ENCODE data around the gene RIPK1.
"Not testable (repeated sequence)": the region's sequence is repeated elsewhere in the genome, so short reads cannot be mapped to it uniquely, and the experiment has no call there.

RIPK1 gene

DNA sequence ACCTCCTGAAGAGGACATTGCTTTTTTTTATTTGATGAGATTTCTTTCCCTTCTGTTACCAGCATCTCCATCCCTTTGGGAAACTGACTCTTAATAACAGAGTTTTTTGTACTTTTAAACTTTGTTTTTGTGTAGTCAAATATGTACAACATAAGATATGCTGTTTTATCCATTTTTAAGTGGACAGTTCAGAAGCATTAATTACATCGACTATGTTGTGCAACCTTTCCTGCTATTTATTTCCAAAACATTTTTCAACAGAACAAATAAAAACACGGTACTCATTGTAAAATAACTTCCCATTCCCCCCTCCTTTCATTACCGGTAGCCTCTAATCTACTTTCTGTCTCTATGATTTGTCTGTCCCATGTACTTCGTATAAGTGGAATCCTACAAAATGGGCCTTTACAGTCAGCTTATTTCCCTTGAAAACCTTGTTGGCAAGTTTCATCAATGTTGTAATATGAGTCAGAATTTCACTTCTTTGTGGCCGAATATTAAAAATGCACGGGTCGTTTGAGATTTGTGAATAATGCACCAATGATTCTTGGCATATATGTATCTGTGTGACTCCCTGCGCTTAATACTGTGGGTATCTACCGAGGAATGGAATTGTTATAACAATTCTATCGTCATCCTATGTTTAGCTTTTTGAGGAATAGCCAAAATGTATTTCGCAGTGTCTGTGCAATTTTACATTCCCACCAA, 11.1 kb upstream of the RIPK1 start:
- Histone ChIP-seq H3K79me2 (ENCODE audit: insufficient read depth, low read length) (no peaks in the 10 kb centered on the region), H3K4me3 (ENCODE audit: low read depth, low read length, poor library complexity, severe bottlenecking) (no peak overlapping the region), H3F3A (ENCODE audit: insufficient read depth, low read length) (0 out of 2 replicates have a peak, but pooled peaks cover 4% of the 10 kb centered on the region), H3K36me3 (ENCODE audit: insufficient read depth, low read length) (no peaks in the 10 kb centered on the region), H3K9me2 (ENCODE audit: low read depth, low read length) (no peaks in the 10 kb centered on the region), H3K4me1 (ENCODE audit: insufficient read depth, low read length, severe bottlenecking) (peaks cover 39% of the 10 kb centered on the region), H3K9ac (ENCODE audit: low read length) (no peak overlapping the region), H2AFZ (ENCODE audit: low read length) (no peak overlapping the region), H3K27ac (ENCODE audit: low read depth, low read length, poor library complexity, severe bottlenecking) (no peak overlapping the region), H3K9me3 (ENCODE audit: low read length) (no peaks in the 10 kb centered on the region), H3K27me3 (ENCODE audit: insufficient read depth, low read length) (no peaks in the 10 kb centered on the region), H3K4me2 (ENCODE audit: low read length) (no peak overlapping the region), H4K20me1 (ENCODE audit: insufficient read depth, low read length) (no peaks in the 10 kb centered on the region)
- TF ChIP-seq EZH2 (IDR thresholded peaks at IDR 0.05; ENCODE audit: borderline replicate concordance, low read length): no peak
- TF ChIP-seq, protein P1, sequence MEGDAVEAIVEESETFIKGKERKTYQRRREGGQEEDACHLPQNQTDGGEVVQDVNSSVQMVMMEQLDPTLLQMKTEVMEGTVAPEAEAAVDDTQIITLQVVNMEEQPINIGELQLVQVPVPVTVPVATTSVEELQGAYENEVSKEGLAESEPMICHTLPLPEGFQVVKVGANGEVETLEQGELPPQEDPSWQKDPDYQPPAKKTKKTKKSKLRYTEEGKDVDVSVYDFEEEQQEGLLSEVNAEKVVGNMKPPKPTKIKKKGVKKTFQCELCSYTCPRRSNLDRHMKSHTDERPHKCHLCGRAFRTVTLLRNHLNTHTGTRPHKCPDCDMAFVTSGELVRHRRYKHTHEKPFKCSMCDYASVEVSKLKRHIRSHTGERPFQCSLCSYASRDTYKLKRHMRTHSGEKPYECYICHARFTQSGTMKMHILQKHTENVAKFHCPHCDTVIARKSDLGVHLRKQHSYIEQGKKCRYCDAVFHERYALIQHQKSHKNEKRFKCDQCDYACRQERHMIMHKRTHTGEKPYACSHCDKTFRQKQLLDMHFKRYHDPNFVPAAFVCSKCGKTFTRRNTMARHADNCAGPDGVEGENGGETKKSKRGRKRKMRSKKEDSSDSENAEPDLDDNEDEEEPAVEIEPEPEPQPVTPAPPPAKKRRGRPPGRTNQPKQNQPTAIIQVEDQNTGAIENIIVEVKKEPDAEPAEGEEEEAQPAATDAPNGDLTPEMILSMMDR (IDR thresholded peaks at IDR 0.05; ENCODE audit: low read length): no peak

DNA sequence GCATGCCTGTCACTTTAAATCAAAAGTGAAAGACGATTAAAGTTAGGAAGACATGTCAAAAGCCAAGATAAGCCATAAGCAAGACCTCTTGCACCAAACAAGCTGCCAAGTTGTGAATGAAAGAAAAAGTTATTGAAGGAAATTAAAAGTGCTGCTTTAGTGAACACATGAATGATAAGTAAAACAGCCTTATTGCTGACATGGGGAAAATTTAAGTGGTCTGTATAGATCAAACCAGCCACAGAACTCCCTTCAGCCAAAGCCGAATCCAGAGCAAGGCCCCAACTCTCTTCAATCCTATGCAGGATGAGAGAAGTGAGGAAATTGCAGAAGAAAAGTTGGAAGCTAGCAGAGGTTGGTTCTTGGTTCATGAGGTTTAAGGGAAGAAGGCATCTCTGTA, 9.3 kb upstream of the RIPK1 start:
- H3K27ac ChIP-seq (ENCODE audit: low read depth, low read length, poor library complexity, severe bottlenecking): no peak overlapping the region
- H3K27me3 ChIP-seq (ENCODE audit: insufficient read depth, low read length): no peaks in the 10 kb centered on the region
- TF ChIP-seq, protein P1 (IDR thresholded peaks at IDR 0.05; ENCODE audit: low read length): no peak
- no peak for TF ChIP-seq EZH2 (IDR thresholded peaks at IDR 0.05; ENCODE audit: borderline replicate concordance, low read length)
- no peaks in the 10 kb centered on the region for H3K36me3 ChIP-seq (ENCODE audit: insufficient read depth, low read length)
- H3K9me2 ChIP-seq (ENCODE audit: low read depth, low read length): no peaks in the 10 kb centered on the region
- H3F3A ChIP-seq (ENCODE audit: insufficient read depth, low read length): 0 out of 2 replicates have a peak, but pooled peaks cover 4% of the 10 kb centered on the region
- no peak overlapping the region for H3K9ac ChIP-seq (ENCODE audit: low read length)
- H3K9me3 ChIP-seq (ENCODE audit: low read length): no peaks in the 10 kb centered on the region
- no peaks in the 10 kb centered on the region for H4K20me1 ChIP-seq (ENCODE audit: insufficient read depth, low read length)
- H3K4me3 ChIP-seq (ENCODE audit: low read depth, low read length, poor library complexity, severe bottlenecking): no peak overlapping the region
- no peak overlapping the region for H3K4me2 ChIP-seq (ENCODE audit: low read length)
- no peak overlapping the region for H2AFZ ChIP-seq (ENCODE audit: low read length)
- no peaks in the 10 kb centered on the region for H3K79me2 ChIP-seq (ENCODE audit: insufficient read depth, low read length)
- peaks cover 30% of the 10 kb centered on the region for H3K4me1 ChIP-seq (ENCODE audit: insufficient read depth, low read length, severe bottlenecking)

DNA sequence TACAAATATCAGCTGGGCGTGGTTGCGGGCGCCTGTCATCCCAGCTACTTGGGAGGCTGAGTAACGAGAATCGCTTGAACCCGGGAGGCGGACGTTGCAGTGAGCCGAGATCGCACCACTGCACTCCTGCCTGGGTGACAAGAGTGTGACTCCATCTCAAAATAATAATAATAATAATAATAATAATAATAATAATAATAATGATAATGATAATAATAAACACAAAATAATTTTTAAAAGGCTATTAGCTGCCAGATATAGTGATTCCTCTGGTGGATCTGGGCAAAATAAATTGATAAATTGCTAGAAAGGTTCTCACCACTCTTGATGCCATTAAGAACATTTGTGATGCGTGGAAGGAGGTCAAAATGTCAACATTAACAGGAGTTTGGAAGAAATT, 8.2 kb upstream of the RIPK1 start:
- H2AFZ ChIP-seq (ENCODE audit: low read length): not testable (repeated sequence)
- H3K4me1 ChIP-seq (ENCODE audit: insufficient read depth, low read length, severe bottlenecking): peaks cover 27% of the 10 kb centered on the region

DNA sequence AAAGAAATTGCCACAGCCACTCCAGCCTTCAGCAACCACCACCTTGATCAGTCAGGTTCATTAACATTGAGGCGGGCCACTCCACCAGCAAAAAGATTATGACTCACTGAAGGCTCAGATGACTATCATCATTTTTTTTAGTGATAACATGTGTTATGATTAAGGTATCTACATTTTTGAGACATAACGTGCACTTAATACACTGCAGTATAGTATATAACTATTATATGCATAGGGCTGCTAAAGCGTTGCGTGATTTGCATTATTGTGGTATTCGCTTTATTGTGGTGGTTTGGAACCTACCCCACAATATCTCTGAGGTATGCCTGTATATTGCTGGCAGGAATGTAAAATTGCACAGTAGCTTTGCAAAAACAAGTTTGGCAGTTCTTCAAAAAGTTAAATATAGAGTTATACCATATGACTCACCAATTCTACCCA, 6.8 kb upstream of the RIPK1 start:
- Histone ChIP-seq H3K9ac (ENCODE audit: low read length) (no peak overlapping the region), H3K9me3 (ENCODE audit: low read length) (no peaks in the 10 kb centered on the region), H4K20me1 (ENCODE audit: insufficient read depth, low read length) (no peaks in the 10 kb centered on the region), H3F3A (ENCODE audit: insufficient read depth, low read length) (peaks cover 4% of the 10 kb centered on the region; the same call in 1 of the 2 replicates), H3K27ac (ENCODE audit: low read depth, low read length, poor library complexity, severe bottlenecking) (peak overlapping the region; percentile 51), H3K79me2 (ENCODE audit: insufficient read depth, low read length) (no peaks in the 10 kb centered on the region), H2AFZ (ENCODE audit: low read length) (no peak overlapping the region), H3K4me3 (ENCODE audit: low read depth, low read length, poor library complexity, severe bottlenecking) (peak overlapping the region; percentile 25), H3K9me2 (ENCODE audit: low read depth, low read length) (no peaks in the 10 kb centered on the region), H3K27me3 (ENCODE audit: insufficient read depth, low read length) (no peaks in the 10 kb centered on the region), H3K4me1 (ENCODE audit: insufficient read depth, low read length, severe bottlenecking) (peaks cover 31% of the 10 kb centered on the region), H3K4me2 (ENCODE audit: low read length) (peak overlapping the region; percentile 55), H3K36me3 (ENCODE audit: insufficient read depth, low read length) (no peaks in the 10 kb centered on the region)
- no peak for TF ChIP-seq EZH2 (IDR thresholded peaks at IDR 0.05; ENCODE audit: borderline replicate concordance, low read length)
- TF ChIP-seq, protein P1 (IDR thresholded peaks at IDR 0.05; ENCODE audit: low read length): no peak

More for the DNA sequence above, 8.2 kb upstream of the RIPK1 start:
- not testable (repeated sequence) for H3K4me3 ChIP-seq (ENCODE audit: low read depth, low read length, poor library complexity, severe bottlenecking); H3K4me2 ChIP-seq (ENCODE audit: low read length); H3K9me3 ChIP-seq (ENCODE audit: low read length); H4K20me1 ChIP-seq (ENCODE audit: insufficient read depth, low read length); H3K36me3 ChIP-seq (ENCODE audit: insufficient read depth, low read length); H3K9ac ChIP-seq (ENCODE audit: low read length); H3K79me2 ChIP-seq (ENCODE audit: insufficient read depth, low read length); H3K27ac ChIP-seq (ENCODE audit: low read depth, low read length, poor library complexity, severe bottlenecking); H3F3A ChIP-seq (ENCODE audit: insufficient read depth, low read length); H3K9me2 ChIP-seq (ENCODE audit: low read depth, low read length); H3K27me3 ChIP-seq (ENCODE audit: insufficient read depth, low read length)

DNA sequence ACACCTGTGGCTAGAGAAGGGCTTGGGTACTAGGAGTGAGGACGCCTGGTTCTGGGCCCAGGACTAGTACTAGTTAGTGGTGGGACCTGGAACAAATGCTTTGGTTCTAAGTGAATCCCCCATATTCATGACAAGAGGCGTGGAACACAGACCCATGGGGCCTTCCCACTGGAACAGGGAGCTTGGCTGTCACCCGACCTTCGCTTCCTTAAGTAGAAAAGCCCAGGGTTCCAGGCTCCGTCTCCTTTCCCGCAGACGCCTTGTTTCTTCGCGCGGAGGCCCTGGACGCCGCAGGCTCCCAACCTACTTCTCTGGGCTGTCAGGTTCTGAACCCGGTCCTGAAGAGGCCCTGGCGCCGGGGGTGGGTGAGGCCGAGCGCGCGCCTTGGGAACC, 5.0 kb upstream of the RIPK1 start:
- not testable (repeated sequence) for H3K27ac ChIP-seq (ENCODE audit: low read depth, low read length, poor library complexity, severe bottlenecking)
- Histone ChIP-seq H3K4me3 (ENCODE audit: low read depth, low read length, poor library complexity, severe bottlenecking) (peak overlapping the region; percentile 67), H3K9ac (ENCODE audit: low read length) (peak overlapping the region; percentile 66)

More for the DNA sequence above, 5.0 kb upstream of the RIPK1 start:
- H3F3A ChIP-seq (ENCODE audit: insufficient read depth, low read length); H2AFZ ChIP-seq (ENCODE audit: low read length); H3K9me2 ChIP-seq (ENCODE audit: low read depth, low read length); H3K36me3 ChIP-seq (ENCODE audit: insufficient read depth, low read length); H3K27me3 ChIP-seq (ENCODE audit: insufficient read depth, low read length); H4K20me1 ChIP-seq (ENCODE audit: insufficient read depth, low read length); H3K79me2 ChIP-seq (ENCODE audit: insufficient read depth, low read length); H3K9me3 ChIP-seq (ENCODE audit: low read length): not testable (repeated sequence)
- peak overlapping the region; percentile 79 for H3K4me2 ChIP-seq (ENCODE audit: low read length)
- peaks cover 46% of the 10 kb centered on the region for H3K4me1 ChIP-seq (ENCODE audit: insufficient read depth, low read length, severe bottlenecking)

Measured in OCI-LY1 (cell line).